Natural killer cell (primary cell): Measurements from ENCODE around the gene SMARCA4. TPM values are rescaled to one million over a fixed set of nuclear protein-coding genes. Genes with fewer than 3 reads are reported as not detected.

ENCODE experiments used
- ATAC-seq, 3 donors: fragments of 150-1000 bp in 2 of 3; fragments of 200-7000 bp in 1 of 3; cut with Tn5 transposase; 1 replicate in 1 of 3; 2 replicates in 2 of 3; pipeline ENCODE4 v1.10.0; 2021; ENCODE audit warnings: mild to moderate bottlenecking in 2 of 3, moderate library complexity in 2 of 3
- DNase-seq, 2 donors: peaks; one replicate each; pipeline versions ENCODE4 v3.0.0 to v3.0.0-alpha.2; 2013 to 2021; ENCODE audit warnings: mixed read lengths in 1 of 2
- H3K27ac ChIP-seq: one replicate; pipeline ENCODE4 v1.5.1; 2013; ENCODE audit warnings: mild to moderate bottlenecking, low read length
- H3K27me3 ChIP-seq: one replicate; pipeline ENCODE4 v1.6.1; 2013; ENCODE audit warnings: low read length; ENCODE audit not compliant: control insufficient read depth, insufficient read depth
- H3K36me3 ChIP-seq: one replicate; pipeline ENCODE4 v1.6.1; 2013; ENCODE audit warnings: low read length; ENCODE audit not compliant: control insufficient read depth, insufficient read depth
- H3K4me1 ChIP-seq: one replicate; pipeline ENCODE4 v1.6.1; 2013; ENCODE audit warnings: low read length; ENCODE audit not compliant: control insufficient read depth, insufficient read depth
- H3K4me3 ChIP-seq: one replicate; pipeline ENCODE4 v1.5.1; 2013; ENCODE audit warnings: low read length
- H3K9me3 ChIP-seq: one replicate; pipeline ENCODE4 v1.6.1; 2013; ENCODE audit warnings: low read length; ENCODE audit not compliant: control insufficient read depth, insufficient read depth
- H3K27ac Mint-ChIP-seq, 2 donors: one replicate each; pipeline ENCODE4 v1.8.0; 2022; ENCODE audit warnings: mild to moderate bottlenecking in 2 of 2, mixed read lengths in 2 of 2, moderate library complexity in 1 of 2
- H3K27me3 Mint-ChIP-seq, 2 donors: one replicate each; pipeline ENCODE4 v1.8.0; 2022; ENCODE audit warnings: low read depth in 2 of 2, mixed read lengths in 2 of 2
- H3K36me3 Mint-ChIP-seq: one replicate; pipeline ENCODE4 v1.8.0; 2022; ENCODE audit warnings: mixed read lengths
- H3K4me1 Mint-ChIP-seq, 2 donors: one replicate each; pipeline ENCODE4 v1.8.0; 2022; ENCODE audit warnings: mixed read lengths in 2 of 2
- H3K4me3 Mint-ChIP-seq: one replicate; pipeline ENCODE4 v1.8.0; 2022; ENCODE audit warnings: mild to moderate bottlenecking, moderate library complexity, mixed read lengths
- H3K9me3 Mint-ChIP-seq, 2 donors: one replicate each; pipeline ENCODE4 v1.8.0; 2022; ENCODE audit warnings: mixed read lengths in 2 of 2
- CTCF ChIP-seq: fragments of 200-600 bp; IDR thresholded peaks from one replicate; pipeline ENCODE4 v1.8.0; 2022; ENCODE audit warnings: antibody characterized with exemption
- WGBS: methylation state at CpG from one replicate; pipeline ENCODE4 v1.1.7; 2013; ENCODE audit warnings: missing lambda C conversion rate; ENCODE audit not compliant: insufficient coverage; 5-methylcytosine and 5-hydroxymethylcytosine counted together
- intact Hi-C: fragments of 100-400 bp; cut with micrococcal nuclease; formaldehyde crosslinking; loops from one replicate; pipeline ENCODE4 v1.14.2; 2022
- total RNA-seq, 4 donors: library from RNA; stranded (reverse); fragments of 120-200 nt in 1 of 4; gene quantifications; one replicate each; pipeline versions ENCODE4 v1.2.3 to v1.2.4, GENCODE V29; 2013 to 2022

The SMARCA4 gene
- total RNA-seq, 3 donors from 2014 or later (not counting 1 experiment from before 2014, with no cell fraction given): 85.4 to 96.1 (median 93.6) TPM

GRCh38 chr19:10983026-10983425 lies 22.2 kb downstream of the SMARCA4 start:
- no peaks in the 10 kb centered on the region for H3K27me3 ChIP-seq
- DNase-seq (no peak), ATAC-seq (no peak)
- Mint-ChIP-seq H3K36me3 (no peaks in the 10 kb centered on the region), H3K4me3 (no peak overlapping the region), H3K27me3 (no peaks in the 10 kb centered on the region), H3K4me1 (peaks cover 7% of the 10 kb centered on the region in 2 donors), H3K9me3 (no peaks in the 10 kb centered on the region), H3K27ac (peak overlapping the region in 1 of 2 donors; percentile 26)
- no peaks in the 10 kb centered on the region for H3K9me3 ChIP-seq
- intact Hi-C loops: no loop called here
- TF ChIP-seq CTCF: no peak
- peaks cover 23% of the 10 kb centered on the region for H3K36me3 ChIP-seq
- H3K4me3 ChIP-seq: no peak overlapping the region
- 93% methylated on average over 5 of the region's 6 CpGs for WGBS
- H3K4me1 ChIP-seq: peaks cover 6% of the 10 kb centered on the region
- H3K27ac ChIP-seq: no peak overlapping the region

- no peaks in the 10 kb centered on the region for H3K27me3 ChIP-seq
- DNase-seq (no peak), ATAC-seq (no peak)
- TF ChIP-seq CTCF: no peak
- H3K36me3 Mint-ChIP-seq: no peaks in the 10 kb centered on the region
- H3K4me1 ChIP-seq: peaks cover 6% of the 10 kb centered on the region
- no peaks in the 10 kb centered on the region for H3K9me3 Mint-ChIP-seq
- 96% methylated on average over 21 of the region's 21 CpGs for WGBS
- no peak overlapping the region for H3K27ac Mint-ChIP-seq
- peaks cover 32% of the 10 kb centered on the region for H3K36me3 ChIP-seq
- H3K4me3 ChIP-seq: no peak overlapping the region
- H3K9me3 ChIP-seq: no peaks in the 10 kb centered on the region
- intact Hi-C loops: no loop called here
- no peaks in the 10 kb centered on the region for H3K27me3 Mint-ChIP-seq
- peaks cover 5 to 6% of the 10 kb centered on the region in 2 donors for H3K4me1 Mint-ChIP-seq
- no peak overlapping the region for H3K4me3 Mint-ChIP-seq
- H3K27ac ChIP-seq: no peak overlapping the region
These were observed 23.4 kb downstream of the SMARCA4 start for GRCh38 chr19:10984166-10984735.

- no peaks in the 10 kb centered on the region for H3K9me3 Mint-ChIP-seq
- ATAC-seq: no peak
- H3K27me3 Mint-ChIP-seq: no peaks in the 10 kb centered on the region
- no peaks in the 10 kb centered on the region for H3K27me3 ChIP-seq
- peaks cover 5 to 6% of the 10 kb centered on the region in 2 donors for H3K4me1 Mint-ChIP-seq
- no peak overlapping the region for H3K27ac ChIP-seq
- no peak for TF ChIP-seq CTCF
- H3K27ac Mint-ChIP-seq: no peak overlapping the region
- H3K4me3 ChIP-seq: no peak overlapping the region
- intact Hi-C loops: no loop called here
- DNase-seq: no peak
- no peak overlapping the region for H3K4me3 Mint-ChIP-seq
- H3K36me3 Mint-ChIP-seq: no peaks in the 10 kb centered on the region
- peaks cover 37% of the 10 kb centered on the region for H3K36me3 ChIP-seq
- 93% methylated on average over 10 of the region's 10 CpGs for WGBS
- no peaks in the 10 kb centered on the region for H3K4me1 ChIP-seq
- no peaks in the 10 kb centered on the region for H3K9me3 ChIP-seq
These were observed 24.7 kb downstream of the SMARCA4 start for GRCh38 chr19:10985502-10985901.
